ENCODE results near the gene ISCA2. TPM values are rescaled to one million over a fixed set of nuclear protein-coding genes. Genes with fewer than 3 reads are reported as not detected.
A peak's percentile ranks its signal among the peaks of the same experiment; 100 is the strongest.

ISCA2 gene
- total RNA-seq, 1 donor from 2014 or later, result 33.4 TPM

GRCh38 chr14:74482571-74482970 lies 11.0 kb upstream of the ISCA2 start:
- H3K27ac Mint-ChIP-seq, result no peak overlapping the region
- H3K4me1 Mint-ChIP-seq (ENCODE audit: unreplicated experiment), result no peaks in the 10 kb centered on the region
- H3K36me3 Mint-ChIP-seq, result peaks cover 13% of the 10 kb centered on the region
- TF ChIP-seq CTCF (conservative IDR thresholded peaks at IDR 0.05), result no peak
- DNase-seq (ENCODE audit: extremely low spot score, unreplicated experiment), result no peak
- no peak overlapping the region for H3K4me3 Mint-ChIP-seq
- no peaks in the 10 kb centered on the region for H3K27me3 Mint-ChIP-seq
- no peaks in the 10 kb centered on the region for H3K9me3 Mint-ChIP-seq

- H3K27me3 Mint-ChIP-seq, result no peaks in the 10 kb centered on the region
- peaks cover 13% of the 10 kb centered on the region for H3K36me3 Mint-ChIP-seq
- H3K4me1 Mint-ChIP-seq (ENCODE audit: unreplicated experiment), result no peaks in the 10 kb centered on the region
- H3K9me3 Mint-ChIP-seq, result no peaks in the 10 kb centered on the region
- TF ChIP-seq CTCF (conservative IDR thresholded peaks at IDR 0.05), result no peak
- H3K27ac Mint-ChIP-seq, result no peak overlapping the region
- DNase-seq (ENCODE audit: extremely low spot score, unreplicated experiment), result no peak
- H3K4me3 Mint-ChIP-seq, result no peak overlapping the region
Observed at GRCh38 chr14:74483321-74483720, 10.2 kb upstream of the ISCA2 start.

- Mint-ChIP-seq H3K4me3 (no peak overlapping the region), H3K27ac (no peak overlapping the region), H3K4me1 (ENCODE audit: unreplicated experiment) (no peaks in the 10 kb centered on the region), H3K36me3 (peaks cover 7% of the 10 kb centered on the region), H3K9me3 (no peaks in the 10 kb centered on the region), H3K27me3 (no peaks in the 10 kb centered on the region)
- no peak for TF ChIP-seq CTCF (conservative IDR thresholded peaks at IDR 0.05)
- DNase-seq (ENCODE audit: extremely low spot score, unreplicated experiment), result no peak
Observed at GRCh38 chr14:74486164-74486563, 7.4 kb upstream of the ISCA2 start.

- Mint-ChIP-seq H3K4me1 (ENCODE audit: unreplicated experiment) (no peaks in the 10 kb centered on the region), H3K36me3 (no peaks in the 10 kb centered on the region), H3K9me3 (no peaks in the 10 kb centered on the region), H3K4me3 (no peak overlapping the region), H3K27me3 (no peaks in the 10 kb centered on the region), H3K27ac (no peak overlapping the region)
- no peak for TF ChIP-seq CTCF (conservative IDR thresholded peaks at IDR 0.05)
- no peak for DNase-seq (ENCODE audit: extremely low spot score, unreplicated experiment)
Observed at GRCh38 chr14:74488786-74489397, 4.7 kb upstream of the ISCA2 start.

GRCh38 chr14:74490486-74490885 lies 3.1 kb upstream of the ISCA2 start:
- Mint-ChIP-seq H3K9me3 (no peaks in the 10 kb centered on the region), H3K36me3 (no peaks in the 10 kb centered on the region), H3K27ac (no peak overlapping the region), H3K27me3 (no peaks in the 10 kb centered on the region), H3K4me1 (ENCODE audit: unreplicated experiment) (peaks cover 6% of the 10 kb centered on the region), H3K4me3 (peak overlapping the region; percentile 2)
- DNase-seq (ENCODE audit: extremely low spot score, unreplicated experiment), result no peak
- TF ChIP-seq CTCF (conservative IDR thresholded peaks at IDR 0.05), result no peak

Data from type B pancreatic cell (in vitro differentiated cells).